IMR-90 (cell line): ENCODE results near the gene PLAAT1. TPM values are rescaled to one million over a fixed set of nuclear protein-coding genes. Genes with fewer than 3 reads are reported as not detected.

Experiments used
- ATAC-seq: fragments of 200-7000 bp; cut with Tn5 transposase; 2 replicates; pipeline ENCODE4 v1.9.1; 2020; ENCODE audit warnings: low read depth, mild to moderate bottlenecking, moderate library complexity
- Bru-seq: library from RNA; stranded (reverse); fragments of 400-500 nt; gene quantifications from one replicate; lab custom pipeline; 2021; lab: Mats Ljungman, UMichigan
- BruChase-seq, 2 experiments: library from RNA; stranded (reverse); fragments of 400-500 nt; gene quantifications; one replicate each; lab custom pipeline; 2021; lab: Mats Ljungman, UMichigan
- BruUV-seq: library from RNA; stranded (reverse); fragments of 400-500 nt; replicated peaks from 2 replicates; lab custom pipeline; 2021; lab: Mats Ljungman, UMichigan
- CTCF ChIA-PET: fragments of 300-600 bp; formaldehyde crosslinking; extraction: SDS; loops from one replicate; lab custom pipeline; 2021; ENCODE audit warnings: antibody characterized with exemption; lab: Yijun Ruan, JAX
- POLR2A ChIA-PET: fragments of 300-600 bp; sonication (Branson Sonifier 250); formaldehyde crosslinking; loops from one replicate; lab custom pipeline; 2022; ENCODE audit warnings: antibody characterized with exemption; ENCODE audit not compliant: unreplicated experiment; lab: Charles Lee
- DNase-seq: peaks from one replicate; pipeline ENCODE4 v3.0.0; 2013
- H2AFZ ChIP-seq: replicated peaks from 2 replicates; pipeline ENCODE3; 2013; ENCODE audit warnings: low read length, mild to moderate bottlenecking; ENCODE audit not compliant: poor library complexity
- H2AK5ac ChIP-seq: 2 replicates; pipeline ENCODE4 v1.6.1; 2013; ENCODE audit warnings: low read depth, low read length, inconsistent platforms
- H2AK9ac ChIP-seq: replicated peaks from 2 replicates; pipeline ENCODE3; 2013; ENCODE audit warnings: mild to moderate bottlenecking, low read depth, low read length, moderate library complexity; ENCODE audit not compliant: poor library complexity
- H2BK120ac ChIP-seq: 2 replicates; pipeline ENCODE4 v1.6.1; 2013; ENCODE audit warnings: low read depth, low read length, inconsistent platforms
- H2BK15ac ChIP-seq: 3 replicates; pipeline ENCODE4 v1.6.1; 2013; ENCODE audit warnings: low read depth, low read length, inconsistent platforms
- H2BK20ac ChIP-seq: 2 replicates; pipeline ENCODE4 v1.6.1; 2013; ENCODE audit warnings: low read depth, mild to moderate bottlenecking, inconsistent platforms, low read length, moderate library complexity
- H2BK5ac ChIP-seq: 2 replicates; pipeline ENCODE4 v1.6.1; 2013; ENCODE audit warnings: mild to moderate bottlenecking, low read depth, low read length, inconsistent platforms; ENCODE audit not compliant: poor library complexity, severe bottlenecking
- H3K14ac ChIP-seq: replicated peaks from 2 replicates; pipeline ENCODE4 v1.6.1; 2013; ENCODE audit warnings: low read depth, low read length, inconsistent platforms
- H3K18ac ChIP-seq: 2 replicates; pipeline ENCODE4 v1.6.1; 2013; ENCODE audit warnings: low read depth, low read length, control low read depth
- H3K23ac ChIP-seq: 2 replicates; pipeline ENCODE4 v1.6.1; 2013; ENCODE audit warnings: low read depth, low read length, inconsistent platforms
- H3K27ac ChIP-seq: 2 replicates; pipeline ENCODE4 v1.5.1; 2013; ENCODE audit warnings: mild to moderate bottlenecking, control low read depth, low read length; ENCODE audit not compliant: insufficient read depth
- H3K27me3 ChIP-seq: 2 replicates; pipeline ENCODE4 v1.6.1; 2013; ENCODE audit warnings: low read length; ENCODE audit not compliant: control insufficient read depth, insufficient read depth
- H3K36me3 ChIP-seq: 2 replicates; pipeline ENCODE4 v1.6.1; 2013; ENCODE audit warnings: low read length, mixed read lengths; ENCODE audit not compliant: control insufficient read depth, insufficient read depth
- H3K4ac ChIP-seq: 2 replicates; pipeline ENCODE4 v1.6.1; 2013; ENCODE audit warnings: low read depth, low read length, inconsistent platforms
- H3K4me1 ChIP-seq: 2 replicates; pipeline ENCODE4 v1.6.1; 2013; ENCODE audit warnings: low read length, mixed read lengths; ENCODE audit not compliant: control insufficient read depth, insufficient read depth
- H3K4me2 ChIP-seq: 2 replicates; pipeline ENCODE4 v1.6.1; 2013; ENCODE audit warnings: low read depth, mild to moderate bottlenecking, control low read depth, low read length, moderate library complexity
- H3K4me3 ChIP-seq: 2 replicates; pipeline ENCODE4 v1.5.1; 2013; ENCODE audit warnings: low read depth, mild to moderate bottlenecking, control low read depth, low read length, moderate library complexity; ENCODE audit not compliant: insufficient read depth
- H3K56ac ChIP-seq: 2 replicates; pipeline ENCODE4 v1.6.1; 2013; ENCODE audit warnings: low read length, inconsistent platforms; ENCODE audit not compliant: insufficient read depth; ENCODE audit errors: extremely low read depth
- H3K79me1 ChIP-seq, 2 experiments: 2 replicates each; pipeline ENCODE4 v1.6.1; 2013; ENCODE audit warnings: low read length in 2 of 2, inconsistent platforms in 1 of 2, low read depth in 1 of 2
- H3K9ac ChIP-seq: 2 replicates; pipeline ENCODE4 v1.6.1; 2013; ENCODE audit warnings: low read depth, low read length, control low read depth
- H3K9me1 ChIP-seq: 2 replicates; pipeline ENCODE4 v1.6.1; 2013; ENCODE audit warnings: low read length, inconsistent platforms; ENCODE audit not compliant: insufficient read depth
- H3K9me3 ChIP-seq: 2 replicates; pipeline ENCODE4 v1.6.1; 2013; ENCODE audit warnings: low read length; ENCODE audit not compliant: control insufficient read depth, insufficient read depth
- H4K20me1 ChIP-seq: 2 replicates; pipeline ENCODE4 v1.6.1; 2013; ENCODE audit warnings: low read length, inconsistent platforms; ENCODE audit not compliant: insufficient read depth
- H4K5ac ChIP-seq: 2 replicates; pipeline ENCODE4 v1.6.1; 2013; ENCODE audit warnings: mild to moderate bottlenecking, low read depth, low read length, control low read depth
- H4K8ac ChIP-seq, 2 experiments: 2 replicates each; pipeline ENCODE4 v1.6.1; 2013; ENCODE audit warnings: low read depth in 2 of 2, low read length in 2 of 2, control low read depth in 1 of 2, inconsistent platforms in 1 of 2
- H4K91ac ChIP-seq: 2 replicates; pipeline ENCODE4 v1.6.1; 2013; ENCODE audit warnings: low read depth, low read length, inconsistent platforms; ENCODE audit not compliant: insufficient read depth
- BHLHE40 ChIP-seq: fragments of 150-350 bp; IDR thresholded peaks from 2 replicates; pipeline ENCODE4 v1.6.1; 2016; ENCODE audit warnings: mild to moderate bottlenecking, low read depth, low read length
- CEBPB ChIP-seq: IDR thresholded peaks from 2 replicates; pipeline ENCODE4 v1.6.1; 2012; ENCODE audit warnings: low read depth, low read length, improper control_type of control experiment
- CHD1 ChIP-seq: IDR thresholded peaks from 2 replicates; pipeline ENCODE4 v1.6.1; 2012; ENCODE audit warnings: low read depth, low read length, improper control_type of control experiment
- CTCF ChIP-seq: conservative IDR thresholded peaks from 2 replicates; pipeline ENCODE4 v1.5.1; 2012; ENCODE audit warnings: mild to moderate bottlenecking, low read depth, low read length, improper control_type of control experiment
- MAFK ChIP-seq: IDR thresholded peaks from 2 replicates; pipeline ENCODE4 v1.6.1; 2012; ENCODE audit warnings: low read depth, low read length, improper control_type of control experiment
- WGBS, 2 experiments: methylation state at CpG; one replicate each; pipeline versions ENCODE4 v1.1.5 to v1.1.7; 2013; ENCODE audit warnings: missing lambda C conversion rate in 2 of 2; ENCODE audit not compliant: insufficient read length in 1 of 2; ENCODE audit errors: extremely low coverage in 2 of 2; 5-methylcytosine and 5-hydroxymethylcytosine counted together
- dilution Hi-C: fragments of 300-500 bp; cut with HindIII; formaldehyde crosslinking; loops from one replicate; pipeline ENCODE4 v1.14.3; 2018; ENCODE audit warnings: low sequenced_read_pairs; ENCODE audit not compliant: unreplicated experiment
- in situ Hi-C: fragments of 300-500 bp; cut with MboI; formaldehyde crosslinking; loops from 3 replicates; pipeline ENCODE4 v1.14.3; 2019; ENCODE audit warnings: low sequenced_read_pairs, inconsistent platforms, mixed read lengths
- intact Hi-C: fragments of 100-400 bp; cut with micrococcal nuclease; formaldehyde crosslinking; loops from 2 replicates; pipeline ENCODE4 v1.10.0; 2022
- long read RNA-seq: library from polyadenylated mRNA; unstranded; transcript quantifications from one replicate; pipeline ENCODE4 v2.0.0, GENCODE V29; 2021; ENCODE audit not compliant: unreplicated experiment
- polyA plus RNA-seq, 3 experiments: library from polyadenylated mRNA; depleted of rRNA; stranded (reverse); fragments of >200 nt; gene quantifications; 2 replicates each; pipeline ENCODE4 v1.2.3, GENCODE V29; 2012; ENCODE audit warnings: low replicate concordance in 1 of 3
- total RNA-seq: library from RNA; depleted of rRNA; stranded (reverse); fragments of >200 nt; gene quantifications from 2 replicates; pipeline ENCODE4 v1.2.3, GENCODE V29; 2012; rRNA removed

The PLAAT1 gene
- total RNA-seq (0.54 and 0.56 TPM in 2 replicates), polyA plus RNA-seq (2012; rRNA removed) (0.68 and 0.73 TPM in 2 replicates), Bru-seq, nascent RNA (percentile 15 among the genes with signal in this experiment), BruChase-seq, experiment 1, labeled RNA remaining after a 6-hour chase (percentile 5 among the genes with signal in this experiment), BruChase-seq, experiment 2, labeled RNA remaining after a 2-hour chase (not detected)
- 0.43 and 0.49 TPM in 2 replicates for polyA plus RNA-seq (2012; cell fraction: cytosol; rRNA removed)
- polyA plus RNA-seq (2012; cell fraction: nucleus; rRNA removed; ENCODE audit: low replicate concordance): 0.29 and 0.44 TPM in 2 replicates
- long read RNA-seq: 0 reads

DNA sequence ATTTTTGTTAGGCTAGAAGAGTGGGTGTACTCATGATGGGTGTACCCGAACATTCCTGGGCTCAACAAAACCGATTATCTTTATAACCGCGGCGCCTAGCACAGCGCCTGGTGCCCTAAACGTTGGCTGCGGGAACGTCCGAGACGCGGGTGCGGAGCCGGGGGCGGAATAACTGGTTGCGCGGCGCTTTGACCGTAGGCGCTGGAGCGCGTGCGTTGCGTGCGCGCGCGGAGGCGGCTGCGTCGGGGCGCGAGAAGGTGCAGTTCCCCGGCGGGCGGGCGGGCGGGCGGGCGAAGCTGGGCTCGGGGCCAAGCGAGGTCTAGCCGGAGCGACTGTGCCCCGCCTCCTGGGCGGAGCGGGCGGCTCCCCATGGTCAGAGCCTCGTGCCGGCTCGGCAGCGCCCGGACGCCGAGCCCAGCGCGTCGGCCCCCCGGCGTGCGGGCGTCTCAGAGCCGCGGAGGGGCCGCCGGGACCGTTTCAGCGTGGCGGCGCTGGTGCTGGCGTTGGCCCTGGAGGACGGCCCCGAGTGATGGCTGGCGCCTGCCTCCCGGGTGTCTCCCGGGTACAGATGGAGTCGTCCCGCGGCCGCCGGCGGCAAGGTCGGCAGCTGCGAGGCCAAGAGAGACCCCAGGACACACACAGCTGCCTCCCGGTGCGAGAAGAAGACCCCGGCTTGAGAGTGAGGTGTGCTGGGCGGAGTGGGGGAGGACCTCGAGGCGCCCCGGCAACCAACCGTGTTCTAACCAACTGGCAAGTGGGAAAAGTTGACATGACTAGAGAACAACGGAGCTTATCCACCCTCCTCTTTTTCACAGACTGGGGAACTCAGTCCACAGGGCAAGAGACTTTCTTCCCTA is at the start of gene PLAAT1:
PLAAT1 (plus strand) TSS at position 373 of the 857 bp plus-strand sequence. CDS start 14,429 bp downstream, outside the sequence.
- DNase-seq: peak; percentile 19
- H4K5ac ChIP-seq: no peak within 1 kb of the TSS
- in situ Hi-C loops (no loop called here), dilution Hi-C loops (no loop called here), intact Hi-C loops (loop anchor here (5.0 kb wide), 1 partner anchor 429 kb away; no protein-coding TSS in a partner anchor)
- POLR2A ChIA-PET: no interaction called here
- H3K23ac ChIP-seq: no peak within 1 kb of the TSS
- no peaks in the 10 kb centered on the region for H3K36me3 ChIP-seq
- no peak within 1 kb of the TSS for H3K27ac ChIP-seq
- H2BK20ac ChIP-seq: no peak within 1 kb of the TSS
- 0% methylated on average over 9 of the region's 93 CpGs; no CpG with 5 or more reads in 1 of the 2 experiments for whole genome bisulfite sequencing, 2 experiments
- no peaks in the 10 kb centered on the region for H4K20me1 ChIP-seq
- H2AFZ ChIP-seq: peak within 1 kb of the TSS; percentile 83
- TF ChIP-seq BHLHE40 (no peak), CTCF (no peak), CHD1 (no peak), CEBPB (no peak), MAFK (no peak)
- no peak within 1 kb of the TSS for H4K91ac ChIP-seq
- CTCF ChIA-PET: no interaction called here
- no peak within 1 kb of the TSS for H4K8ac ChIP-seq
- no peaks in the 10 kb centered on the region for H3K27me3 ChIP-seq
- H3K14ac ChIP-seq: no peak within 1 kb of the TSS
- no peaks in the 10 kb centered on the region for H3K4me1 ChIP-seq
- no peak within 1 kb of the TSS for H3K18ac ChIP-seq
- no peak within 1 kb of the TSS for H2BK15ac ChIP-seq
- H3K56ac ChIP-seq: no peak within 1 kb of the TSS
- H3K9me3 ChIP-seq: no peaks in the 10 kb centered on the region
- H2BK5ac ChIP-seq: no peak within 1 kb of the TSS
- no peaks in the 10 kb centered on the region for H3K79me1 ChIP-seq
- H2AK9ac ChIP-seq: no peak within 1 kb of the TSS
- H3K4me3 ChIP-seq: peak within 1 kb of the TSS; percentile 48
- peak; percentile 78 for ATAC-seq
- H2BK120ac ChIP-seq: no peak within 1 kb of the TSS
- no peak within 1 kb of the TSS for H2AK5ac ChIP-seq
- no peak within 1 kb of the TSS for H3K9ac ChIP-seq
- H3K4ac ChIP-seq: no peak within 1 kb of the TSS
- no peaks in the 10 kb centered on the region for H3K9me1 ChIP-seq
- H3K4me2 ChIP-seq: peak within 1 kb of the TSS; percentile 75
- BruUV-seq: no TSS peak
